H1 (cell line): Measurements from ENCODE around the gene LAMA4. TPM values are rescaled to one million over a fixed set of nuclear protein-coding genes. Genes with fewer than 3 reads are reported as not detected.

Experiments used
- CTCF ChIA-PET: fragments of 300-600 bp; sonication (Branson Sonifier 250); formaldehyde crosslinking; loops from one replicate; lab custom pipeline; 2021; ENCODE audit not compliant: partially characterized antibody; lab: Charles Lee
- POLR2A ChIA-PET: fragments of 300-600 bp; sonication (Branson Sonifier 250); formaldehyde crosslinking; loops from one replicate; lab custom pipeline; 2021; ENCODE audit warnings: inconsistent platforms; ENCODE audit not compliant: partially characterized antibody; lab: Charles Lee
- DNase-seq, 2 experiments: peaks; one replicate each; pipeline versions ENCODE4 v3.0.0 to v3.0.0-alpha.2; 2010 to 2022; ENCODE audit warnings: low spot score in 2 of 2, low read depth in 1 of 2, mixed read lengths in 1 of 2
- FAIRE-seq: peaks from 2 replicates; lab custom pipeline; 2011; peaks lifted over from hg19 to GRCh38; lab: Jason Lieb, UNC
- H2AFZ ChIP-seq: 2 replicates; pipeline ENCODE4 v1.8.1; 2012; ENCODE audit warnings: low read length, inconsistent platforms
- H2AK5ac ChIP-seq: 2 replicates; pipeline ENCODE4 v1.6.1; 2013; ENCODE audit warnings: low read depth, low read length
- H2BK120ac ChIP-seq: replicated peaks from 2 replicates; pipeline ENCODE3; 2013; ENCODE audit warnings: low read depth, low read length, inconsistent platforms
- H2BK12ac ChIP-seq: 2 replicates; pipeline ENCODE4 v1.6.1; 2013; ENCODE audit warnings: low read depth, low read length
- H2BK15ac ChIP-seq: 2 replicates; pipeline ENCODE4 v1.6.1; 2013; ENCODE audit warnings: low read length
- H2BK20ac ChIP-seq: 2 replicates; pipeline ENCODE4 v1.6.1; 2013; ENCODE audit warnings: low read length
- H2BK5ac ChIP-seq: 2 replicates; pipeline ENCODE4 v1.6.1; 2013; ENCODE audit warnings: low read depth, low read length
- H3K14ac ChIP-seq: 2 replicates; pipeline ENCODE4 v1.6.1; 2013; ENCODE audit warnings: inconsistent platforms; ENCODE audit not compliant: insufficient read length
- H3K18ac ChIP-seq: 2 replicates; pipeline ENCODE4 v1.6.1; 2013; ENCODE audit warnings: low read length; ENCODE audit errors: extremely low read depth
- H3K23ac ChIP-seq: 2 replicates; pipeline ENCODE4 v1.6.1; 2013; ENCODE audit warnings: inconsistent platforms; ENCODE audit not compliant: insufficient read length
- H3K23me2 ChIP-seq: 2 replicates; pipeline ENCODE4 v1.6.1; 2013; ENCODE audit warnings: low read depth, low read length
- H3K27ac ChIP-seq: 2 replicates; pipeline ENCODE4 v1.6.1; 2011; ENCODE audit warnings: low read depth, low read length, inconsistent platforms
- H3K27me3 ChIP-seq, 4 experiments: replicated peaks in 1 of 4; 1 replicate in 1 of 4; 2 replicates in 3 of 4; pipeline versions ENCODE4 v1.6.1 to v1.8.1; 2011 to 2013; ENCODE audit warnings: low read length in 3 of 4, mild to moderate bottlenecking in 3 of 4, inconsistent platforms in 2 of 4, mixed read lengths in 2 of 4, moderate library complexity in 1 of 4; ENCODE audit not compliant: control insufficient read depth in 3 of 4, insufficient read depth in 3 of 4; ENCODE audit errors: extremely low read depth in 1 of 4
- H3K36me3 ChIP-seq, 4 experiments: 2 replicates each; pipeline versions ENCODE4 v1.6.1 to v1.8.1; 2011 to 2013; ENCODE audit warnings: mild to moderate bottlenecking in 4 of 4, low read length in 3 of 4, moderate library complexity in 2 of 4, control low read depth in 1 of 4, inconsistent platforms in 1 of 4; ENCODE audit not compliant: insufficient read depth in 4 of 4, control insufficient read depth in 2 of 4
- H3K4ac ChIP-seq: replicated peaks from 2 replicates; pipeline ENCODE3; 2013; ENCODE audit warnings: low read length, low read depth, mixed read lengths, inconsistent platforms; ENCODE audit not compliant: insufficient read length
- H3K4me1 ChIP-seq, 4 experiments: replicated peaks in 1 of 4; 1 replicate in 1 of 4; 2 replicates in 3 of 4; pipeline versions ENCODE4 v1.6.1 to v1.8.1; 2011 to 2013; ENCODE audit warnings: low read length in 3 of 4, inconsistent platforms in 2 of 4, mixed read lengths in 1 of 4; ENCODE audit not compliant: insufficient read depth in 4 of 4, control insufficient read depth in 3 of 4
- H3K4me2 ChIP-seq, 2 experiments: 2 replicates each; pipeline versions ENCODE4 v1.6.1 to v1.8.1; 2011 to 2013; ENCODE audit warnings: low read depth in 2 of 2, low read length in 2 of 2, control low read depth in 1 of 2, inconsistent platforms in 1 of 2, mild to moderate bottlenecking in 1 of 2; ENCODE audit not compliant: insufficient read depth in 1 of 2
- H3K4me3 ChIP-seq, 4 experiments: fragments of 200-600, 300-600 bp in 1 of 4; sonication (generic), shearing (Covaris generic), sonication (Bioruptor Twin) in 1 of 4; 2 replicates each; pipeline versions ENCODE4 v1.5.1 to v1.8.1; 2011 to 2016; ENCODE audit warnings: low read length in 4 of 4, low read depth in 3 of 4, control low read depth in 2 of 4, inconsistent platforms in 2 of 4, mild to moderate bottlenecking in 2 of 4, mixed read lengths in 1 of 4, moderate library complexity in 1 of 4; ENCODE audit not compliant: insufficient read depth in 2 of 4; ENCODE audit errors: extremely low read depth in 1 of 4
- H3K56ac ChIP-seq: replicated peaks from 2 replicates; pipeline ENCODE3; 2013; ENCODE audit warnings: low read depth, mild to moderate bottlenecking, mixed read lengths, low read length, inconsistent platforms; ENCODE audit not compliant: insufficient read length
- H3K79me1 ChIP-seq: 2 replicates; pipeline ENCODE4 v1.6.1; 2013; ENCODE audit warnings: low read depth, low read length, control low read depth
- H3K79me2 ChIP-seq, 2 experiments: 2 replicates each; pipeline versions ENCODE4 v1.6.1 to v1.8.1; 2012 to 2013; ENCODE audit warnings: low read length in 2 of 2, mild to moderate bottlenecking in 2 of 2, inconsistent platforms in 1 of 2; ENCODE audit not compliant: insufficient read depth in 2 of 2, control insufficient read depth in 1 of 2
- H3K9ac ChIP-seq, 4 experiments: replicated peaks in 1 of 4; 1 replicate in 1 of 4; 2 replicates in 3 of 4; pipeline versions ENCODE4 v1.6.1 to v1.8.1; 2011 to 2013; ENCODE audit warnings: low read depth in 3 of 4, low read length in 3 of 4, control low read depth in 2 of 4, mild to moderate bottlenecking in 2 of 4, moderate library complexity in 2 of 4, inconsistent platforms in 1 of 4; ENCODE audit errors: extremely low read depth in 1 of 4
- H3K9me3 ChIP-seq, 2 experiments: 2 replicates each; pipeline versions ENCODE4 v1.6.1 to v1.8.1; 2012 to 2013; ENCODE audit warnings: mild to moderate bottlenecking in 2 of 2, moderate library complexity in 2 of 2, control low read depth in 1 of 2, inconsistent platforms in 1 of 2, low read depth in 1 of 2, low read length in 1 of 2, mixed read lengths in 1 of 2; ENCODE audit not compliant: insufficient read depth in 2 of 2
- H4K20me1 ChIP-seq, 2 experiments: replicated peaks in 1 of 2; 2 replicates each; pipeline versions ENCODE3 to v1.8.1; 2011 to 2013; ENCODE audit warnings: inconsistent platforms in 2 of 2, low read length in 2 of 2, mild to moderate bottlenecking in 1 of 2; ENCODE audit not compliant: insufficient read depth in 2 of 2, control insufficient read depth in 1 of 2
- H4K5ac ChIP-seq: 2 replicates; pipeline ENCODE4 v1.6.1; 2013; ENCODE audit warnings: low read length, low read depth, mixed read lengths, inconsistent platforms; ENCODE audit not compliant: insufficient read length
- H4K8ac ChIP-seq: 2 replicates; pipeline ENCODE4 v1.8.0; 2013; ENCODE audit warnings: mild to moderate bottlenecking, moderate library complexity, low read length, inconsistent platforms; ENCODE audit not compliant: insufficient read depth; ENCODE audit errors: extremely low read depth
- H4K91ac ChIP-seq: replicated peaks from 2 replicates; pipeline ENCODE3; 2013; ENCODE audit warnings: low read length, mixed read lengths, inconsistent platforms; ENCODE audit not compliant: insufficient read length
- CTBP2 ChIP-seq: IDR thresholded peaks from 2 replicates; pipeline ENCODE4 v1.7.0; 2011; ENCODE audit warnings: borderline replicate concordance, mild to moderate bottlenecking, moderate library complexity, mixed read lengths, low read length; ENCODE audit not compliant: insufficient read depth, insufficient read length
- GTF2F1 ChIP-seq: IDR thresholded peaks from 2 replicates; pipeline ENCODE4 v1.6.1; 2012; ENCODE audit warnings: low read depth, low read length, improper control_type of control experiment, borderline replicate concordance
- HDAC2 ChIP-seq, 2 experiments: fragments of 300-600 bp in 1 of 2; sonication (generic) in 1 of 2; IDR thresholded peaks; 2 replicates each; pipeline ENCODE4 v1.6.1; 2011 to 2012; ENCODE audit warnings: low read depth in 2 of 2, low read length in 2 of 2, mild to moderate bottlenecking in 2 of 2, moderate library complexity in 2 of 2, borderline replicate concordance in 1 of 2, inconsistent platforms in 1 of 2
- KDM4A ChIP-seq: IDR thresholded peaks from one replicate; pipeline ENCODE4 v1.7.1; 2012; ENCODE audit warnings: low read depth, mild to moderate bottlenecking, moderate library complexity, low read length, inconsistent platforms; ENCODE audit not compliant: severe bottlenecking
- RFX5 ChIP-seq: IDR thresholded peaks from 2 replicates; pipeline ENCODE4 v1.6.1; 2011; ENCODE audit warnings: low read depth, low read length, improper control_type of control experiment, borderline replicate concordance
- RXRA ChIP-seq: IDR thresholded peaks from 2 replicates; pipeline ENCODE4 v1.6.1; 2011; ENCODE audit warnings: low read depth, mild to moderate bottlenecking, low read length, moderate library complexity; ENCODE audit not compliant: insufficient read depth
- SP1 ChIP-seq: IDR thresholded peaks from 2 replicates; pipeline ENCODE4 v1.6.1; 2011; ENCODE audit warnings: low read depth, low read length
- SP4 ChIP-seq: IDR thresholded peaks from 2 replicates; pipeline ENCODE4 v1.6.1; 2012; ENCODE audit warnings: low read length, inconsistent platforms
- TBP ChIP-seq: IDR thresholded peaks from 2 replicates; pipeline ENCODE4 v1.6.1; 2011; ENCODE audit warnings: low read depth, low read length, improper control_type of control experiment
- TEAD4 ChIP-seq: IDR thresholded peaks from 2 replicates; pipeline ENCODE4 v1.6.1; 2012; ENCODE audit warnings: low read depth, low read length, inconsistent platforms, mixed read lengths
- WGBS, 2 experiments: shearing (Covaris generic) in 1 of 2; methylation state at CpG; one replicate each; pipeline versions ENCODE4 v1.1.6 to v1.1.7; 2013 to 2015; ENCODE audit warnings: low lambda C conversion rate in 2 of 2, mixed read lengths in 2 of 2, inconsistent platforms in 1 of 2, low coverage in 1 of 2, missing lambda C conversion rate in 1 of 2; ENCODE audit not compliant: insufficient replicate concordance in 2 of 2, insufficient coverage in 1 of 2, insufficient read length in 1 of 2; ENCODE audit errors: extremely low coverage in 1 of 2, missing lambda C conversion rate in 1 of 2; 5-methylcytosine and 5-hydroxymethylcytosine counted together
- polyA plus RNA-seq, 7 experiments: library from polyadenylated mRNA; depleted of rRNA in 3 of 7; stranded (reverse) in 5 of 7; unstranded in 2 of 7; fragments of >200 nt in 5 of 7; fragments of 200-250 nt in 2 of 7; gene quantifications; 1 replicate in 5 of 7; 2 replicates in 1 of 7; 4 replicates in 1 of 7; pipeline versions ENCODE4 v1.2.1 to v1.2.3, GENCODE V29; 2011 to 2013; ENCODE audit warnings: missing spikeins in 2 of 7, mixed read lengths in 2 of 7
- total RNA-seq: library from RNA; stranded (reverse); fragmentation: NEBNext Ultra II Directional; extraction: Animal tissue kit (Norgen Biotek cat#: 25700); gene quantifications from 2 replicates; pipeline ENCODE4 v1.2.1, GENCODE V29; 2021
- TF ChIP-seq, protein P1 (sequence below): IDR thresholded peaks from 2 replicates; pipeline ENCODE4 v1.6.1; 2012; ENCODE audit warnings: low read length, inconsistent platforms

The LAMA4 gene
- total and polyA plus RNA-seq, 2 of the 8 experiments (the other 6 are each of a cell fraction or from before 2014, with no cell fraction given), result 0.95 to 1.5 TPM

DNA sequence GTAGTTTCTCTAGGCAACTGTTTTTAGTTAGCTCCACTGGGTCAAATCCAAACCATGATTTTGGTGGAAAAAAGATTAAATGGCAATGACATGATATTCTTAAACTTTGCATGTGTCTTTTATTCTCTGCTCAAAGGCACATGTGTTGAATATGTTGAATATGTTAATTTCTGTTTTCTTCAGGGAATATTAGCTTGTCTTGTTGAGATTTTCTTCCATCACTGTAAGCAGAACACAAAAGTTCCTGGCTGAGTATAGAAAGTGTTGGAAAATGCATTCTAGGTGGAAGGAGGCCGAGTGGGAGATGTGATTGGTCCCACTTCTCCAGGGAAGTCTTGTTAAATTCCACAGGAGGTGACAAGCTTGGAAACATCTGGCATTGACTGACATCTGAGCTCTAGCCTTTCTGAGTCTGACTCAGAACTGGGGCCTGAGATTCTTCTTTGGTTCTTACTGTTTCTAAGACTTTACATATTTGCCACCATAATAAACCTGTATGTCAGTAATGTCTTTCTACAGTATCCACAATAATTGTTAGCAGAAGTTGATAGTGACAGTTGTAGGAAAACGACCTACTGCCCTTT lies 81.1 kb downstream of the LAMA4 start:
- no peak for FAIRE-seq
- no peak overlapping the region for H3K56ac ChIP-seq
- H3K27ac ChIP-seq, result no peak overlapping the region
- peaks cover 0 to 2% (median 0%) of the 10 kb centered on the region in 4 experiments; a peak in 1 of 7 replicates for H3K4me1 ChIP-seq
- H3K23ac ChIP-seq, result no peak overlapping the region
- H2BK120ac ChIP-seq, result no peak overlapping the region
- no peak overlapping the region for H2BK20ac ChIP-seq
- no peak overlapping the region for H3K4me3 ChIP-seq
- no peak overlapping the region for H2BK12ac ChIP-seq
- H3K9me3 ChIP-seq, result no peaks in the 10 kb centered on the region
- no peaks in the 10 kb centered on the region for H3K27me3 ChIP-seq
- H3K79me1 ChIP-seq, result no peaks in the 10 kb centered on the region; the same call in 1 of the 2 replicates
- no peak overlapping the region for H3K14ac ChIP-seq
- no peak overlapping the region for H4K8ac ChIP-seq
- ChIA-PET CTCF (interaction anchor here (0.8 to 2.6 kb wide), 5 partner anchors 8 to 138 kb away, joined by 3 to 17 read pairs (median 3); no protein-coding TSS in a partner anchor), POLR2A (no interaction called here)
- no peak overlapping the region for H3K18ac ChIP-seq
- no peak overlapping the region for H3K4ac ChIP-seq
- no peak overlapping the region for H2AFZ ChIP-seq
- WGBS, 2 experiments, result 85% methylated on average over 2 of the region's 2 CpGs; no CpG with 5 or more reads in 1 of the 2 experiments
- DNase-seq, result no peak
- H2BK5ac ChIP-seq, result no peak overlapping the region
- H4K5ac ChIP-seq, result no peak overlapping the region
- no peak overlapping the region for H2BK15ac ChIP-seq
- H4K20me1 ChIP-seq, result no peaks in the 10 kb centered on the region
- no peak overlapping the region for H2AK5ac ChIP-seq
- H4K91ac ChIP-seq, result no peak overlapping the region
- H3K36me3 ChIP-seq, result no peaks in the 10 kb centered on the region
- no peaks in the 10 kb centered on the region for H3K23me2 ChIP-seq
- no peaks in the 10 kb centered on the region for H3K79me2 ChIP-seq
- no peak overlapping the region for H3K4me2 ChIP-seq
- H3K9ac ChIP-seq, result no peak overlapping the region
- TF ChIP-seq RXRA (no peak), CTBP2 (no peak), KDM4A (no peak), TEAD4 (no peak), SP4 (no peak), TBP (no peak), GTF2F1 (no peak), RFX5 (no peak), SP1 (no peak), HDAC2 (IDR thresholded peaks at IDR 0.05; ENCODE audit: borderline replicate concordance in 1 of 2, low read depth in 2 of 2, low read length in 2 of 2) (no peak)
- TF ChIP-seq, protein P1, sequence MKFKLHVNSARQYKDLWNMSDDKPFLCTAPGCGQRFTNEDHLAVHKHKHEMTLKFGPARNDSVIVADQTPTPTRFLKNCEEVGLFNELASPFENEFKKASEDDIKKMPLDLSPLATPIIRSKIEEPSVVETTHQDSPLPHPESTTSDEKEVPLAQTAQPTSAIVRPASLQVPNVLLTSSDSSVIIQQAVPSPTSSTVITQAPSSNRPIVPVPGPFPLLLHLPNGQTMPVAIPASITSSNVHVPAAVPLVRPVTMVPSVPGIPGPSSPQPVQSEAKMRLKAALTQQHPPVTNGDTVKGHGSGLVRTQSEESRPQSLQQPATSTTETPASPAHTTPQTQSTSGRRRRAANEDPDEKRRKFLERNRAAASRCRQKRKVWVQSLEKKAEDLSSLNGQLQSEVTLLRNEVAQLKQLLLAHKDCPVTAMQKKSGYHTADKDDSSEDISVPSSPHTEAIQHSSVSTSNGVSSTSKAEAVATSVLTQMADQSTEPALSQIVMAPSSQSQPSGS, result no peak
